AG20443 (cell line): ENCODE results near the gene DNAAF1.
"Not testable (repeated sequence)": the region's sequence is repeated elsewhere in the genome, so short reads cannot be mapped to it uniquely, and the experiment has no call there.

Experiments used
- DNase-seq: peaks from one replicate; pipeline ENCODE4 v3.0.0; 2012; ENCODE audit warnings: low spot score, mixed read lengths

DNAAF1 gene

GRCh38 chr16:84184775-84185174, 39.7 kb downstream of the DNAAF1 start:
- no peak for DNase-seq

DNA sequence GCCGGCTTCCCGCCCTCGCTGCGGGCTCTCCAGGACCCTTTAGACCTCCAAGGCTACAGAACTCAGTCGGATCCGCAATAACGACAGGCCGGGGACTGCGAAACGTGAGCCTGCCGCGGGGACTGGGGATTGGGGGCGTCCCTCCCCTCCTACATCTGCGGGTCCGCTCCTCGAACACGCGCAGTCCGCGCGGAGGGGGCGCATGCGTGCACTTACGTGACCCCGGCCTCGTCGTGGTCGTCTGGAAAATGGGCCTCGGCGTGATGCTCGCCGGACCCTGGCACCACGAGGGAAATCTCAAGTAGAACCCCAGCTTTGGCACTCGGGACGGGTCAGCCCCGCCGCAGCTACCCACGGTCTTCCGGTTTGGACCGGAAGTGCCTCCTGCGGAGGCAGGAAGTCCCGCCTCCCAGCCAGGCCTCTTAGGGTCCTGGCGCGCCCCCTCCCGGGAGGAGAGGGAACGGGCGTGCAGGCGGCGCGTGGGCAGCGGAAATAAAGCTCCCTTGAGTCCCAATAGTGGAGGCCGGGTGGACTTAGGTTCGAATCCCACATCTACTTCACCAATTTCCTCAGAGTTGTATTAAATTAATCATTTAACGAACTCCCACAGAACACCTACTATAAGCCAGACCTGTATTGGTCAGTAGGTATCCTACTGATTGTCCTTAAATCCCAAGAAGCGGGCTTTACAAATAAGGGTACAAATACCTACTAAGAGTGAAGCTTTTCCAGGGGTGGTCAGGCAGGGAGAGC, 41.8 kb downstream of the DNAAF1 start, which contains the start of gene TAF1C:
Gene TAF1C (minus strand): TSS at position 373 of the 753 bp plus-strand sequence. CDS start 2,069 bp downstream, outside the sequence.
- DNase-seq, result peak; percentile 98

- DNase-seq, result no peak
These were observed 45.8 kb downstream of the DNAAF1 start, which contains the start of gene ADAD2 for GRCh38 chr16:84190731-84191388. ADAD2 (plus strand) TSS chr16:84191157; CDS start chr16:84191231, 74 bp downstream.

GRCh38 chr16:84191466-84191865, 46.4 kb downstream of the DNAAF1 start:
- no peak for DNase-seq

DNA sequence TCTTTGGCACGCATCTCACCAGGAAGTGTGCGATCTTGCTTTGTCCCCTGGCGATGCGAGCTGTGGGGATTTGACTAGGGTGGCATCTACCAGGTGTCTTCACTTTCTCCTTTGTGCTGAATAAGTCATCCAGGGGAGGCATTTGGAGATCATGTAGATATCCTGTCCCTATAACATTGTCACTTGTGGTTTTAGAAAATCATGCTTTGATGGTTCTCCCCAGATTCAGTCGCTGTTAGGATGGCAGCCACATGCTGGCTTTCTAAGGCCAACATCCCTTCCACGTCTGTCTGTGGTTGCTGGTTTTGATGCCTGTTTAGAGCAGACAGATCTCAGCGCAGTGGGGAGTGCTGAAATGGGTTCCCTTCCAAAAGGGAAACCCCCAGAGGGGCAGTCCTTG, 48.4 kb downstream of the DNAAF1 start:
- DNase-seq, result no peak

DNA sequence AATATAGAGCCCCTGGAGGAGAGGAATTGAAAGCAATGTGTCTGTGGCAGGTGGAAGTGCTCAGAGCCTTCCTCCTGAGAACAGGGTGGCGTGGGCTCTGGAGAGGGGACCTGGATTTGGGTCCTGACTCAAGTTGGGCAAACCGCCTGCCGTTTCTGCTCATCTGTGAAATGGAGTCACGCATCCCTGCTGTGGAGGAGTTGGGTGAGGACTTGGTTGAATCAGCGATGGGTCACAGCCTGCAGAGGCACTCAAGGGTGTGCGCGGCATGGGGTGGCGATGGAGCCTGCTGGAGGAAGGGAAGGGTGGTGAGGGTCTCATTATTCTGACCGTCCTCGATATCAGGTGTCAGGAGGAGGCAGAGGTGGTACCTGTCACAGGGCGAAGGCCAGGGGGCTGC, 48.9 kb downstream of the DNAAF1 start:
- no peak for DNase-seq

DNA sequence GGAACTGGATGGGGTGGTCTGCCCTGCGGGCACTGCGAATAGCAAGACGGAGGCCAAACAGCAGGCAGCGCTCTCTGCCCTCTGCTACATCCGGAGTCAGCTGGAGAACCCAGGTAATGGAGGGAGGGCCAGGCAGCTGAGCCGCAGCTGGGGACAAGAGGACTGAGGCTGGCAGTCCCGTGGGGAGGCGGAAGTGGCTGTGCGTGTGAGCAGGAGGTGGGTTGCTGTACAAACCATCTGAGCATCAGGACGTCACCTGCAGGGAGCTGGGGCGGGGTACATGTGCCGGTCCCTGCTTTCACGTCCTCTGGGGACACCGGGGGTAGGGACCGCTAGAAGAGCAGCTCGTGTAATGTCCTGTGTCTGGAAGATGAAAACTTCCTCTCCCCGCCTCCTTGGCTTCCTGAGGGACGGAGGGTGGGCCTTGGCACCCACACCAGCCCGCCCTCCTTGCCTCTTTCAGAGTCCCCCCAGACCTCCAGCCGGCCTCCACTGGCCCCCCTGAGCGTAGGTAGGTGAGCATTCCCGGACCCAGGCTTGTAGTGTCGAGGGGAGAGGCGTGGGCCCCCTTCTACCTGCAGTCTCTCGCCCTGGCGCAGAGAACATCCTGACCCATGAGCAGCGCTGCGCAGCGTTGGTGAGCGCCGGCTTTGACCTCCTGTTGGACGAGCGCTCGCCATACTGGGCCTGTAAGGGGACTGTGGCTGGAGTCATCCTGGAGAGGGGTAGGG, 49.5 kb downstream of the DNAAF1 start:
- DNase-seq, result no peak

GRCh38 chr16:84195201-84196093, 50.3 kb downstream of the DNAAF1 start:
- DNase-seq, result no peak

DNA sequence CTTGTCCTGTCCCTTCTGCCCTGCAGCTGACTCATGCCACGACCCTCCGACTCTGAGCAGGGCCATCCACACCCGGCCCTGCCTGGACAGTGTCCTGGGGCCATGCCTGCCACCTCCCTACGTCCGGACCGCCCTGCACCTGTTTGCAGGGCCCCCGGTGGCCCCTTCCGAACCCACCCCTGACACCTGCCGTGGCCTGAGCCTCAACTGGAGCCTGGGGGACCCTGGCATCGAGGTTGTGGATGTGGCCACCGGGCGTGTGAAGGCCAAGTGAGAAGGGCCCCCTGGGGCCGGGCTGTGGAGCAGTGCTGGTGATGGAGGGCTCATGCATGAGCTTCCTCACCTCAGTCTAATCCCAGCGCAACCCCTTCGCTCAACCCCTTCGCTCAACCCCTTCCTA, 51.0 kb downstream of the DNAAF1 start:
- DNase-seq, result no peak

- DNase-seq, result no peak
These were observed 51.8 kb downstream of the DNAAF1 start for GRCh38 chr16:84196727-84197394.

DNA sequence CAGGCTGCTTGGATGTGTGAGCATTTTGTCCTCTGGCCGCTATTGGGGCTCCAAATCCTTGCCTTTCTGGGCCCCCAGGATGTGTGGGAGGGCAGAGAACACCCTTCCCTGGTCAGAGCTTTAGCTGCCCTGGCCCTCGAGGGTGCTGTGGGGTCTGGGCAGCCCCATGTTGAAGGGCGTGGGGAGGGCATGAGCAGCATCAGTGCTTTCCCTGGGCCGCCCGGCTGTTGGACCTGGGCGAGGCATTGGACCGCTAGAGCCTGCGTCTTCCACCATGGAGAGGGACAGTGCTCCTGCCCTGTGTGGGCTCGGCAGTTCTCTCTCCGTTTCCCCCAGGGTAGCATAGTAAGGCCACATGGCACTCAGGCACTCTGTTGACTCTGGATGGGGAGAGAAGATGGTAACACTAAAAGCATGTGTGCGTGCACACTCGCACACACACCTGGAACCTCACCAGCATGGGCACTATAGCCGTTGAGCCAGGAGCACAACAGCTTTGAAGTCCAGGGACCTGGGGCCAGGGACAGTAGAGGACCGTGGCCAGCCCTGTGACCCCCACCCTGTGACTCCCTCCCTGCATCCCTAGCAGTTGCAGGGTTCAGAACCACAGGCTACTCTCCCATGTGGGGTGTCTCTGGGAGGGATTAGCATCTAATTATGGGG, 52.5 kb downstream of the DNAAF1 start:
- DNase-seq, result no peak

GRCh38 chr16:84198401-84198800, 53.3 kb downstream of the DNAAF1 start:
- DNase-seq, result peak; percentile 85

DNA sequence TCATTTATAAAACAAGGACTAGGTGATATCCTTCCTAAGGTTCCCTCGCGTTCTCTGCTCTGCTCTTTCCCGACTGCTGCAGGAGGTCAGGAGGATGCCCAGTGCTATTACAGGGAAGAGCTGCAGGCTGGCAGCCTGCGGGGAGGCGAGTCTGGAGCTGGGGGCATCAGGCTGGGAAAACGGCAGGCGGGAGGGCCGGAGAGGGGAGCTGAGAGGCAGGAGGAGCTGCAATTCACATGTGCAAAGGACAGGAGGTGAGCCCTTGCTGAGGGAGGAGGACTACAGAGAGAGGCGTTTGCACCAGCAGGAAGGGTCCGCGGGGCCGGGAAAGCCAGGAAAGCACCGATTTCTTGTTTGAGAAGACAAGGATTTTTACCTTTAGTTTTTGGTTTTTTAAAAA, 54.0 kb downstream of the DNAAF1 start:
- DNase-seq, result no peak

DNA sequence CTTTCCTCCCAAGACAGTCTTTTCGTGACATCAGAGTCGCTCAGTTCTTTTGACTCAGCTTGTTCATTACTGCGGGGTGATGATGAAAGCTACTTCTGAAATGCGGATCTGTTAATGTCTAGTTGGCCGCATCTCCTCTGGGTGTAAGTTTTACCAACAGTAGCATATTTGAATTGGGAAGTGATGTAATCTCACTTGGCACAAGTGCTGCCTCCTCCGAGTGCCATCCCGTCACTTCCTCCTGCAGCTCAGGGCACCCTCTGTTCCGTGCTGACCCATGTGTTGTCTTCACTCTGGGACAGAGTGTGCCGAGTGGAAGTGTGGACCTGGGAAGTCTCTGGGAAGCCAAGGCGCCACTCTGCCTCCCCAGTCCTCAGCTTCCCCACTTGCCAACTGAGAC, 54.8 kb downstream of the DNAAF1 start:
- no peak for DNase-seq

DNA sequence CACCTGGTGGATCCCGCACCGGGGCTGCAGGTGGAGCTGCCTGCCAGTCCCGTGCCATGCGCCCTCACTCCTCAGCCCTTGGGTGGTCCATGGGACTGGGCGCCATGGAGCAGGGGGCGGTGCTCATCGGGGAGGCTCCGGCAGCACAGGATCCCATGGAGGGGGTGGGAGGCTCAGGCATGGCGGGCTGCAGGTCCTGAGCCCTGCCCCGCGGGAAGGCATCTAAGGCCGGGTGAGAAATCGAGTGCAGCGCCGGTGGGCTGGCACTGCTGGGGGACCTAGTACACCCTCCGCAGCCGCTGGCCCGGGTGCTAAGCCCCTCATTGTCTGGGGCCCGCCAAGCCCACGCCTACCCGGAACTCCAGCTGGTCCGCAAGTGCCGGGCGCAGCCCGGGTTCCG, 59.4 kb downstream of the DNAAF1 start:
- DNase-seq, result not testable (repeated sequence)

DNA sequence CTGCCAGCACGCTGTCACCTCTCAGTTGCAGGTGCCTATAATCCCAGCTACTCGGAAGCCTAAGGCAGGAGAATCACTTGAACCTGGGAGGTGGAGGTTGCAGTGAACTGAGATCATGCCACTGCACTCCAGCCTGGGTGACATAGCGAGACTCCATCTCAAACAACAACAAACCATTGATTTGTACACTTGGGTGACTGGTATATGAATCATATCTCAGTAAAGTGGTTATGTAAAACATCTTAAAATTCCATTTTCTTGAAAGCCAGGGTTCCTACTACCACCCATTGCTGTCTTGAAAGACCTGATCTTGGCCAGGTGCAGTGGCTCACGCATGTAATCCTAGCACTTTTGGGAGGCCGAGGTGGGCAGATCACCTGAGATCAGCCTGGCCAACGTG, 60.0 kb downstream of the DNAAF1 start:
- not testable (repeated sequence) for DNase-seq

DNA sequence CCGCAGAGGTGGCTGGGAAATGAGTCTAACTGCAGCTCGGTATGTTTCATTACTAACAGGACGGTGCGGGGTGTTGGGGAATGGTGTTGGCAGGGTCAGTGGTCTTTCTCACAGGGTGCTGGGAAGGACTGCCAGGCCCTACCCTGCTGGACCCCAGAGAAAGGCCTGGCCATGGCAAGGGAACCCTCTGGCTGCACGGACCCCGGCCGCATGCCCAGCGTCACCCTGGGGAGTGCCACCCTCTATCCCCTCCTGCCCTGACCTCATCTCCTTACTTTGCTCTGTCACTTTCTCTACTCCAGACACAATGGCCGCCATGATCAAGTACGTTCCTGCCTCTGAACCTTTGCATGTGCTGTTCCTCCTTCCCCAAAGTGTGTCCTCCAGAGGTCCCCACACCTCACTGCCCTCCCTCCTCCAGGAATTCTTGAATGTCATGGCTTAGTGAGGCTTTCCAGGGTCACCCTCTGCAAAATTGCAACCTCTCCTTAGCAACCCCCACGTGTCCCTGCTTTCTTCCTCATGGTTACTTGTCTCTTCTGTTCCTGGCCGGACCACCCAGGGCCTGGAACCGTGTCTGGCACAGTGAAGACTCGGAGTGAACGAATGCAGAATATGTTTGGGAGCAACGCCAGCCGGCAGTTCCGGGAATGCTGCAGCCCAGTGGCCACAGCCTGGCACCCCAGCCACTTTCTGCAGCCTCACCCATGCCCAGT, 61.0 kb downstream of the DNAAF1 start:
- DNase-seq, result no peak

- no peak for DNase-seq
These were observed 62.1 kb downstream of the DNAAF1 start for GRCh38 chr16:84207251-84207650.

GRCh38 chr16:84207879-84208278, 62.8 kb downstream of the DNAAF1 start:
- no peak for DNase-seq

DNA sequence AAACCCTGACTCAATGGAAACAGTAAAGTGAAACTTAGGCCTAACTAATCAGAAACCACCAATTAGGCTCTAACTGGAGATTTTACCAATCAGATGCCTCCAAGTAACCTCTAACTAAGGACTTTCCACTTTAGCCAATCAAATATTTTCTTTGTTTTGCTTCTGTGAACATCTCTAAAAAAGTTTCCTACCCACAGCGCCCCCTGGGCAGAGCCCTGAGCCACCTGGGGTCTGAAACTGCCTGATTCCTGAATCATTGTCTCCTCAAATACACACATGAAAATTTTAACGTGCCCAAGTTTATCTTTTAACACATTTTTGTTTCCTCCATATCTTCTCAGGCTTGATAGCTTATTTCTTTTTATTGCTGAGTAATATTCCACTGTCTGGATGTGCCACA, 64.9 kb downstream of the DNAAF1 start:
- no peak for DNase-seq
